Measurements from ENCODE around the gene EXOC7.

- TF ChIP-seq, protein P1, sequence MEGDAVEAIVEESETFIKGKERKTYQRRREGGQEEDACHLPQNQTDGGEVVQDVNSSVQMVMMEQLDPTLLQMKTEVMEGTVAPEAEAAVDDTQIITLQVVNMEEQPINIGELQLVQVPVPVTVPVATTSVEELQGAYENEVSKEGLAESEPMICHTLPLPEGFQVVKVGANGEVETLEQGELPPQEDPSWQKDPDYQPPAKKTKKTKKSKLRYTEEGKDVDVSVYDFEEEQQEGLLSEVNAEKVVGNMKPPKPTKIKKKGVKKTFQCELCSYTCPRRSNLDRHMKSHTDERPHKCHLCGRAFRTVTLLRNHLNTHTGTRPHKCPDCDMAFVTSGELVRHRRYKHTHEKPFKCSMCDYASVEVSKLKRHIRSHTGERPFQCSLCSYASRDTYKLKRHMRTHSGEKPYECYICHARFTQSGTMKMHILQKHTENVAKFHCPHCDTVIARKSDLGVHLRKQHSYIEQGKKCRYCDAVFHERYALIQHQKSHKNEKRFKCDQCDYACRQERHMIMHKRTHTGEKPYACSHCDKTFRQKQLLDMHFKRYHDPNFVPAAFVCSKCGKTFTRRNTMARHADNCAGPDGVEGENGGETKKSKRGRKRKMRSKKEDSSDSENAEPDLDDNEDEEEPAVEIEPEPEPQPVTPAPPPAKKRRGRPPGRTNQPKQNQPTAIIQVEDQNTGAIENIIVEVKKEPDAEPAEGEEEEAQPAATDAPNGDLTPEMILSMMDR (IDR thresholded peaks at IDR 0.05; ENCODE audit: insufficient read depth, low read depth, low read length): no peak
- TF ChIP-seq EZH2 (IDR thresholded peaks at IDR 0.05; ENCODE audit: insufficient read depth, low read length): no peak
These were observed 32.2 kb upstream of the EXOC7 start for GRCh38 chr17:76135810-76136188.
